Measurements from ENCODE around the gene ZMYND8.

DNA sequence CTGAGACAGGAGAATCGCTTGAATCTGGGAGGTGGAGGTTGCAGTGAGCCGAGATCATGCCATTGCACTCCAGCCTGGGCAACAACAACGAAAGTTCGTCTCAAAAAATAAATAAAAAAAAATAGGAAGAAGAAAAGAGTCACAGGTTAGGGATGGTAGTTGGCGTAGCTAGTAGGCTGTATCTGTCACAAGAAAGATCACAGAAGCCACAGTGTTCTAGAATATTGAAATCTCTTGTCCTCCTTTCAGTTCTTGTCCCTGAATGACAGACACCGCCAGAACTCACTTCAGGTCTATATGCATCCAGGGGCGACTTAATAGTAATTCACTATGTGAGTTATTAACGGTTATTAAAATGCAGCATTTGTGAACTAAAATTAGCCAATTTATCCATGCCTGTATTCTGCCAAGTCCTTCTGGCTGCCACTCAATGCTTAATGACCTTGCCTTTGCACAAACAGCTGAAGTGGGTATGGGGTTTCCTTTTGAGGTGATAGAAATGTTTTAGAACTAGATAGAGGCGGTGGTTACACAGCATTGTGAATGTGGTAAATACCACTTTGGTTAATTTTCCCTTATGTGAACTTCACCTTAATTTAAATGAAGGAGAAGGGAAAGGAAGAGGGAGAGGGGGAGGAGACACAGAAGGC, 41.3 kb upstream of the ZMYND8 start:
- TF ChIP-seq, protein P1, sequence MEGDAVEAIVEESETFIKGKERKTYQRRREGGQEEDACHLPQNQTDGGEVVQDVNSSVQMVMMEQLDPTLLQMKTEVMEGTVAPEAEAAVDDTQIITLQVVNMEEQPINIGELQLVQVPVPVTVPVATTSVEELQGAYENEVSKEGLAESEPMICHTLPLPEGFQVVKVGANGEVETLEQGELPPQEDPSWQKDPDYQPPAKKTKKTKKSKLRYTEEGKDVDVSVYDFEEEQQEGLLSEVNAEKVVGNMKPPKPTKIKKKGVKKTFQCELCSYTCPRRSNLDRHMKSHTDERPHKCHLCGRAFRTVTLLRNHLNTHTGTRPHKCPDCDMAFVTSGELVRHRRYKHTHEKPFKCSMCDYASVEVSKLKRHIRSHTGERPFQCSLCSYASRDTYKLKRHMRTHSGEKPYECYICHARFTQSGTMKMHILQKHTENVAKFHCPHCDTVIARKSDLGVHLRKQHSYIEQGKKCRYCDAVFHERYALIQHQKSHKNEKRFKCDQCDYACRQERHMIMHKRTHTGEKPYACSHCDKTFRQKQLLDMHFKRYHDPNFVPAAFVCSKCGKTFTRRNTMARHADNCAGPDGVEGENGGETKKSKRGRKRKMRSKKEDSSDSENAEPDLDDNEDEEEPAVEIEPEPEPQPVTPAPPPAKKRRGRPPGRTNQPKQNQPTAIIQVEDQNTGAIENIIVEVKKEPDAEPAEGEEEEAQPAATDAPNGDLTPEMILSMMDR (IDR thresholded peaks at IDR 0.05): no peak
- TF ChIP-seq POLR2A (IDR thresholded peaks at IDR 0.05) (no peak), EP300 (IDR thresholded peaks at IDR 0.05) (no peak)
